HEK293T (cell line): Measurements from ENCODE around the gene CCDC170.

ENCODE experiments used
- CTCF ChIA-PET: fragments of 350-600 bp; formaldehyde crosslinking; extraction: SDS; loops from one replicate; lab custom pipeline; 2021; ENCODE audit warnings: antibody characterized with exemption, inconsistent platforms; lab: Yijun Ruan, JAX
- POLR2A ChIA-PET: fragments of 350-600 bp; formaldehyde crosslinking; extraction: SDS; loops from one replicate; lab custom pipeline; 2020; ENCODE audit warnings: antibody characterized with exemption, inconsistent platforms; lab: Yijun Ruan, JAX
- DNase-seq: peaks from one replicate; pipeline ENCODE4 v3.0.0; 2012; ENCODE audit warnings: mixed read lengths; ENCODE audit errors: extremely low spot score
- ARNT ChIP-seq: fragments of 450-650 bp; IDR thresholded peaks from 2 replicates; pipeline ENCODE4 v1.6.1; 2017; ENCODE audit warnings: mild to moderate bottlenecking
- BHLHE40 ChIP-seq: fragments of 450-650 bp; IDR thresholded peaks from 2 replicates; pipeline ENCODE4 v1.6.1; 2016; ENCODE audit warnings: mild to moderate bottlenecking, moderate library complexity, borderline replicate concordance
- CTBP1 ChIP-seq: fragments of 450-650 bp; IDR thresholded peaks from 2 replicates; pipeline ENCODE4 v1.6.1; 2016; ENCODE audit warnings: borderline replicate concordance
- ELF4 ChIP-seq: fragments of 450-650 bp; IDR thresholded peaks from 2 replicates; pipeline ENCODE4 v1.6.1; 2017; ENCODE audit warnings: antibody characterized with exemption
- FOXA1 ChIP-seq: fragments of 450-650 bp; IDR thresholded peaks from 2 replicates; pipeline ENCODE4 v1.6.1; 2016; ENCODE audit warnings: mild to moderate bottlenecking
- FOXK2 ChIP-seq: fragments of 450-650 bp; IDR thresholded peaks from 2 replicates; pipeline ENCODE4 v1.6.1; 2016; ENCODE audit warnings: mild to moderate bottlenecking
- FOXM1 ChIP-seq: fragments of 450-650 bp; IDR thresholded peaks from 2 replicates; pipeline ENCODE4 v1.6.1; 2017; ENCODE audit warnings: mild to moderate bottlenecking, borderline replicate concordance
- HDGF ChIP-seq: fragments of 450-650 bp; IDR thresholded peaks from 2 replicates; pipeline ENCODE4 v1.6.1; 2017; ENCODE audit warnings: antibody characterized with exemption, borderline replicate concordance
- L3MBTL2 ChIP-seq: fragments of 450-650 bp; conservative IDR thresholded peaks from 2 replicates; pipeline ENCODE4 v1.6.1; 2016; ENCODE audit warnings: mild to moderate bottlenecking
- LEF1 ChIP-seq: fragments of 450-650 bp; IDR thresholded peaks from 2 replicates; pipeline ENCODE4 v1.6.1; 2017; ENCODE audit warnings: mild to moderate bottlenecking, borderline replicate concordance
- NFRKB ChIP-seq: fragments of 450-650 bp; IDR thresholded peaks from 2 replicates; pipeline ENCODE4 v1.6.1; 2016; ENCODE audit warnings: mild to moderate bottlenecking, moderate library complexity
- PKNOX1 ChIP-seq: fragments of 450-650 bp; IDR thresholded peaks from 2 replicates; pipeline ENCODE4 v1.6.1; 2016
- SP1 ChIP-seq: fragments of 450-650 bp; IDR thresholded peaks from 2 replicates; pipeline ENCODE4 v1.6.1; 2017
- SUZ12 ChIP-seq: fragments of 450-650 bp; IDR thresholded peaks from 2 replicates; pipeline ENCODE4 v1.6.1; 2016; ENCODE audit warnings: mild to moderate bottlenecking
- TARDBP ChIP-seq: fragments of 450-650 bp; IDR thresholded peaks from 2 replicates; pipeline ENCODE4 v1.6.1; 2016
- ZNF384 ChIP-seq: fragments of 450-650 bp; IDR thresholded peaks from 2 replicates; pipeline ENCODE4 v1.6.1; 2016

CCDC170 gene

GRCh38 chr6:151475653-151476523, 17.9 kb upstream of the CCDC170 start:
- CTCF ChIA-PET, result no interaction called here
- TF ChIP-seq CTBP1 (no peak), PKNOX1 (no peak), FOXA1 (no peak), L3MBTL2 (0 out of 2 replicates have a peak, but pooled peaks have one; percentile 15), SP1 (no peak), ZNF384 (peak; percentile 66), SUZ12 (no peak), FOXK2 (no peak)
- POLR2A ChIA-PET, result no interaction called here
- DNase-seq, result peak; percentile 64

GRCh38 chr6:151477726-151478125, 16.1 kb upstream of the CCDC170 start:
- no peak for DNase-seq
- TF ChIP-seq ELF4 (no peak), LEF1 (no peak), ZNF384 (no peak), CTBP1 (no peak), BHLHE40 (no peak), FOXM1 (no peak), NFRKB (no peak), SUZ12 (no peak), ARNT (no peak), PKNOX1 (no peak), FOXA1 (no peak), TARDBP (no peak), FOXK2 (no peak), HDGF (no peak), L3MBTL2 (no peak)
- CTCF ChIA-PET, result no interaction called here
- POLR2A ChIA-PET, result no interaction called here

- CTCF ChIA-PET, result no interaction called here
- TF ChIP-seq FOXA1 (no peak), ARNT (no peak), TARDBP (no peak), ELF4 (no peak), PKNOX1 (no peak), NFRKB (no peak), ZNF384 (no peak), FOXK2 (no peak), L3MBTL2 (no peak), CTBP1 (no peak), SUZ12 (no peak), FOXM1 (no peak), SP1 (no peak), LEF1 (no peak), HDGF (no peak), BHLHE40 (no peak)
- DNase-seq, result no peak
- POLR2A ChIA-PET, result no interaction called here
Observed at GRCh38 chr6:151478670-151479069, 15.1 kb upstream of the CCDC170 start.

- no peak for DNase-seq
- POLR2A ChIA-PET, result no interaction called here
- CTCF ChIA-PET, result no interaction called here
- TF ChIP-seq LEF1 (no peak), FOXA1 (no peak), SUZ12 (no peak)
Observed at GRCh38 chr6:151481786-151482185, 12.0 kb upstream of the CCDC170 start.

GRCh38 chr6:151482290-151482689, 11.5 kb upstream of the CCDC170 start:
- DNase-seq, result no peak
- ChIA-PET POLR2A (no interaction called here), CTCF (interaction anchor here (0.5 kb wide), 1 partner anchor 56 kb away, joined by 5 read pairs; no protein-coding TSS in a partner anchor)
- TF ChIP-seq SUZ12, result no peak
- no peak for TF ChIP-seq L3MBTL2
- TF ChIP-seq NFRKB, result no peak
- no peak for TF ChIP-seq CTBP1
- no peak for TF ChIP-seq HDGF
- TF ChIP-seq ELF4, result no peak
- TF ChIP-seq FOXA1, result no peak
- no peak for TF ChIP-seq TARDBP
- no peak for TF ChIP-seq FOXK2
- no peak for TF ChIP-seq SP1
- TF ChIP-seq PKNOX1, result no peak
- TF ChIP-seq ARNT, result no peak
- TF ChIP-seq BHLHE40, result no peak
- no peak for TF ChIP-seq LEF1
- no peak for TF ChIP-seq FOXM1
- TF ChIP-seq ZNF384, result no peak

- TF ChIP-seq SP1, result no peak
- no peak for TF ChIP-seq ELF4
- TF ChIP-seq ZNF384, result no peak
- no peak for TF ChIP-seq SUZ12
- TF ChIP-seq LEF1, result no peak
- TF ChIP-seq FOXK2, result no peak
- no peak for TF ChIP-seq HDGF
- TF ChIP-seq CTBP1, result no peak
- TF ChIP-seq L3MBTL2, result no peak
- no peak for TF ChIP-seq PKNOX1
- no peak for TF ChIP-seq FOXA1
- no peak for TF ChIP-seq NFRKB
- TF ChIP-seq BHLHE40, result no peak
- no peak for TF ChIP-seq TARDBP
- no peak for TF ChIP-seq FOXM1
- CTCF ChIA-PET, result no interaction called here
- no peak for DNase-seq
- POLR2A ChIA-PET, result no interaction called here
Observed at GRCh38 chr6:151483994-151484393, 9.8 kb upstream of the CCDC170 start.
